ENCODE results near the gene NEU3.
"Not testable (repeated sequence)": the region's sequence is repeated elsewhere in the genome, so short reads cannot be mapped to it uniquely, and the experiment has no call there.

The NEU3 gene

DNA sequence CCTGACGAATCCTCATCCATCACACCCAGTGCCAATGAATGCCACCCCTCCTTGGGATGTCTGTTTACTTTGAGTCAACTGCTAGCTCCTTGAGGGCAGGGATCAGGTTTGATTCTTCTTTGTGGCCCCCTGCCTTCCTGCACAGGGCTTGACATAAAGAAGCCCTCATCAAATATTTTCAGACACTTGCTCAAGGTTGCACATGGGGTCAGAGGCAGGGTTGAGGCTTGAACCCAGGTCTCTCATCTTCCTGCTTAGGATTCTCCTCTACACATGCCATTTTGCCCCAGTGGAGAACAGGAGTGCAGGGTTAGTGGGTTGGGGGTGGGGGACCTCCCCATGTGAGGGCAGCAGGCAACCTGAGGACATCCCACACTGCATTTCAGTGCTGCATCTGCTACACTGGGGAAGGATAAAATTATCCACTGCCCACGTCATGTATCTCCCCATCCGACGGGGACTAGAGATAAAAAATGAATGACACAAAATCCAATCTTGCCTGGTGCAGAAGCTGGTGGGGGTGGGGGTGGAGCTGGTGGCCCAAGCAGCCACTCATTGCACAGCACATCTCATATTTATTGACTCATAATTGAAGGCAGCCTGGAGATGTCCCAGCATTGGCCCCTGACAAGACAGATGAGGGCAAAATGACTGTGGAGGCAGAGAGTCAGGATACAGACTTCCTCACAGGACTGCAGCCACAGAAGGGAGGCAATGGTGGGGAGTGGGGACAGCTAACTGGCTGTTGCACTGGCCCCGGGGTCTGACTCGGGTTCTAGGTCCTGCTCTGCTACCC is 41.3 kb downstream of the NEU3 start:
- no peak overlapping the region for H3K27ac ChIP-seq (ENCODE audit: low read depth, low read length, severe bottlenecking)
- peaks cover 8% of the 10 kb centered on the region for H3K4me1 ChIP-seq (ENCODE audit: control insufficient read depth, insufficient read depth, low read length, poor library complexity, severe bottlenecking)
- H3K9me3 ChIP-seq (ENCODE audit: control insufficient read depth, low read length) = no peaks in the 10 kb centered on the region
- H3K4me3 ChIP-seq (ENCODE audit: extremely low read depth, insufficient read depth, low read length, poor library complexity, severe bottlenecking) = no peak overlapping the region
- H3K36me3 ChIP-seq (ENCODE audit: control insufficient read depth, insufficient read depth, low read length) = no peaks in the 10 kb centered on the region
- WGBS, 2 experiments (ENCODE audit: insufficient coverage in 2 of 2) = 71 to 86% methylated on average over 1 of the region's 6 CpGs

DNA sequence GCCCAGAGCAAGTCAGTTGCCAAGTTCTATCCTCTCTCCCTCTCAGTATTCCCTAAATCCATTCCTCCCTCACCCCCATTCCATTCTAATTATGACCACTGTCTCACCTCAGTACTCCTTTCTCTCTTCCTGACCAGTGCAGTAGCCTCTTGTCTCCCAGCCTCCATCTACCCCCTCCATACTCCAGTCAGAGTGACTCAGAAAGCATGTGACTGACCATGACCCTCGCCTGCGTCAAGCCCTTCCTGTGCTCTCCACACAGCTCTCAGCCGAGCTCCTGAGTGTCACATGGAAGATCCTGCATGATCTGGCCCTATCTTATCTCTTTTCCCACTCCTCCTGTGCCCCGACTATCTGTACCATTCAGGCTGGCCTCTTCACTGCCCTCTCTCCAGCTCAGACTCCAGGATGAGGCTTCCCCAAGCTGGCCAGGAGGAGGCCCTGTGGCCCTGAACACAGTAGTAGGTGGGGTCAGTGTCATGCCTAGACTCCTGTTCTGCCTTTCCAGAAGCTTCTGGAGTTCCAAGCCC is 42.6 kb downstream of the NEU3 start:
- Histone ChIP-seq H3K4me3 (ENCODE audit: extremely low read depth, insufficient read depth, low read length, poor library complexity, severe bottlenecking) (no peak overlapping the region), H3K36me3 (ENCODE audit: control insufficient read depth, insufficient read depth, low read length) (no peaks in the 10 kb centered on the region), H3K9me3 (ENCODE audit: control insufficient read depth, low read length) (no peaks in the 10 kb centered on the region), H3K4me1 (ENCODE audit: control insufficient read depth, insufficient read depth, low read length, poor library complexity, severe bottlenecking) (peaks cover 8% of the 10 kb centered on the region), H3K27ac (ENCODE audit: low read depth, low read length, severe bottlenecking) (no peak overlapping the region)
- 55 to 85% methylated on average over 4 of the region's 4 CpGs for WGBS, 2 experiments (ENCODE audit: insufficient coverage in 2 of 2)

DNA sequence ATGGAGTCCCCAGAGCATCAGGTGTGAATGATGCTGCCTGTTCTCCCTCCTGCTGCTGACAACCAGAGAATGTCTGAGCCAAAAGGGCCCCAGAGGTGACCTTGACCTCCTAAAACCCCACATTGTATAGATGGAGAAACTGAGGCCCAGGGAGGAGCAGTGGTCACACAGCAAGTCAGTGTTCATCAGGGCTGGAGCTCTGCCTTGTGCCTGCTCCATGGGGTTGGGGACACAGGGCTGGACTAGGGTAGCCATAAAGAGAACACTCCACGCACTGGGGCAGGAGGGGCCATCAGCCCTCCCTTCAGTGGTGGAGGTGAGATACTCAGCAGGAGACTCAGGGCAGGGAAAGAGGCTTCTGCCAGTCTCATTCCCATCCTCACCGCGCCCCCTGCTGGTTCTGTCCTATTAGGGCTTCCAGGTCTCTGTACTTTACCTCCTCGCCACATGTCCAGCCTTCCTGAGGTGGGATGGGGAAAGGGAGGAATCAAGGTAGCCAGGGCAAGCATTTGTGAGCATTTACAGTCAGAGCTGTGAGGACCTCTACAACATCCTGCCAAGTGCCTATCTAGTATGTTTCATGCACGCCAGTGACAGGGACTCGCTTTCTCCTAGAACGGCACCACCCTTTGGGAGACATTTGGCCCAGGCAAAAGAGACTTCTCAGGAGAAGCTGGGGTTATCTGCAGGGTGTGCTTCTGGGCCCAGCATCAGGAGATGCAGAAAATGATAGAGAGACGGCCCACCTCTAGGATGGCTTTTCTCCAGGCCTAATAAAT is 43.2 kb downstream of the NEU3 start:
- H3K4me3 ChIP-seq (ENCODE audit: extremely low read depth, insufficient read depth, low read length, poor library complexity, severe bottlenecking) = no peak overlapping the region
- no peak overlapping the region for H3K27ac ChIP-seq (ENCODE audit: low read depth, low read length, severe bottlenecking)
- H3K4me1 ChIP-seq (ENCODE audit: control insufficient read depth, insufficient read depth, low read length, poor library complexity, severe bottlenecking) = peaks cover 8% of the 10 kb centered on the region
- no peaks in the 10 kb centered on the region for H3K36me3 ChIP-seq (ENCODE audit: control insufficient read depth, insufficient read depth, low read length)
- WGBS, 2 experiments (ENCODE audit: insufficient coverage in 2 of 2) = 84 to 86% methylated on average over 5 of the region's 8 CpGs
- no peaks in the 10 kb centered on the region for H3K9me3 ChIP-seq (ENCODE audit: control insufficient read depth, low read length)

DNA sequence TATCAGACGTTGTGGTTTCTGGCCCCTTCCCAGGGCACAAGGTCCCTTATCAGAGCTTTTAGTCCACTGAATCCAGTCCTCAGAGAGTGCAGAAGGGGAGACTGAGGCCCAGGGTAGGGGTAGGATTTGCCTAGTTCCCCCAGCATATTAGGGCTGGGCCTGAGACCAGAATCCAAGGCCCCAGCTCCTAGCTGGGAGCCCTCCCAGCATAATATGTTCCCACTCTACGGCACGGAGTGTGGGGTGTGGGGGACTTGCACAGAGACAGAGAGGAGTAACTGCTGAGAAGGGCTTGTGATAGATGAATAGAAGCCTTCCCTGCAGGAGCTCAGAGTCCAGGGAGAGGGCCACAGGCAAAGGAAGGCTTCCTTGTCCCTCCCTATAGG is 43.8 kb downstream of the NEU3 start:
- H3K27ac ChIP-seq (ENCODE audit: low read depth, low read length, severe bottlenecking) = no peak overlapping the region
- peaks cover 8% of the 10 kb centered on the region for H3K4me1 ChIP-seq (ENCODE audit: control insufficient read depth, insufficient read depth, low read length, poor library complexity, severe bottlenecking)
- no peaks in the 10 kb centered on the region for H3K36me3 ChIP-seq (ENCODE audit: control insufficient read depth, insufficient read depth, low read length)
- H3K4me3 ChIP-seq (ENCODE audit: extremely low read depth, insufficient read depth, low read length, poor library complexity, severe bottlenecking) = no peak overlapping the region
- WGBS, 2 experiments (ENCODE audit: insufficient coverage in 2 of 2) = 100% methylated on average over 1 to 2 of the region's 3 CpGs
- H3K9me3 ChIP-seq (ENCODE audit: control insufficient read depth, low read length) = no peaks in the 10 kb centered on the region

DNA sequence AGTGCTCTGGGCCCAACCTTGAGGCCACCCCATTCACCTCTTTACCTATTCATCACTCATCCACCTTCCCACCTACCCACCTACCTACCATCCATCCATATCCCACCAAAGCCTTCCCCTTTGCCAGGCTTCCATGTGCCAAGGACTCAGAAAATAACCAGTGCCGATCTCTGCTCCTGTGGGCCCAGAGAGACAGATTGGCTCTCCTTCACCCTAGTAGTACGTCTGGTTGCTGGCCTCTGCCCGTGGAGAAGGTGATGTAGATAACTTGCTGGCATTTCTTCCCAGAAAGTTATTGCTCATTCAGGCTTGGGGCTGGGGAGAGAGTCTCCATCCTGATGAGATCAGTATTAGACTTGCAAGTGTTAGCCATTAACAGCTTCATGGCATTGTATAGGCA is 45.2 kb downstream of the NEU3 start:
- H3K4me1 ChIP-seq (ENCODE audit: control insufficient read depth, insufficient read depth, low read length, poor library complexity, severe bottlenecking) = peaks cover 8% of the 10 kb centered on the region
- H3K9me3 ChIP-seq (ENCODE audit: control insufficient read depth, low read length) = no peaks in the 10 kb centered on the region
- WGBS, 2 experiments (ENCODE audit: insufficient coverage in 2 of 2) = 90 to 97% methylated on average over 2 to 3 of the region's 3 CpGs
- no peaks in the 10 kb centered on the region for H3K36me3 ChIP-seq (ENCODE audit: control insufficient read depth, insufficient read depth, low read length)
- no peak overlapping the region for H3K4me3 ChIP-seq (ENCODE audit: extremely low read depth, insufficient read depth, low read length, poor library complexity, severe bottlenecking)
- no peak overlapping the region for H3K27ac ChIP-seq (ENCODE audit: low read depth, low read length, severe bottlenecking)

DNA sequence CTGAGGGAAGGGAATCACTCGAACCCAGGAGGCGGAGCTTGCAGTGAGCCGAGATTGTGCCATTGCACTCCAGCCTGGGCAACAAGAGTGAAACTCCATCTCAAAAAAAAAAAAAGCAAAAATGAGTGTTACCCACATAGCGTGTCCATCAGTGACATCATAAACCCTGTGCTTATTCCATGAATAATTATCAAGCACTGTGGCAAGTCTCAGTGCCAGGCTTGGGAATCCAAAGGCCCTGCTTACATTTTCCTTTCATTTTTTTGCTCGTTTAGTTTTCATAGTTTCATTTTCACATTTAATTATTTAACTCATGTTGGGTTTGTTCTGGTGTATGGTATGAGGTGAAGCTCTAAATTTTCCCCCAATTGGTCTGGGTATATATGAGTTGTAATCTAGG is 46.5 kb downstream of the NEU3 start:
- Histone ChIP-seq H3K4me1 (ENCODE audit: control insufficient read depth, insufficient read depth, low read length, poor library complexity, severe bottlenecking) (peaks cover 8% of the 10 kb centered on the region), H3K27ac (ENCODE audit: low read depth, low read length, severe bottlenecking) (no peak overlapping the region), H3K4me3 (ENCODE audit: extremely low read depth, insufficient read depth, low read length, poor library complexity, severe bottlenecking) (no peak overlapping the region), H3K36me3 (ENCODE audit: control insufficient read depth, insufficient read depth, low read length) (no peaks in the 10 kb centered on the region), H3K9me3 (ENCODE audit: control insufficient read depth, low read length) (no peaks in the 10 kb centered on the region)
- WGBS, 2 experiments (ENCODE audit: insufficient coverage in 2 of 2) = 95% methylated on average over 4 of the region's 5 CpGs

DNA sequence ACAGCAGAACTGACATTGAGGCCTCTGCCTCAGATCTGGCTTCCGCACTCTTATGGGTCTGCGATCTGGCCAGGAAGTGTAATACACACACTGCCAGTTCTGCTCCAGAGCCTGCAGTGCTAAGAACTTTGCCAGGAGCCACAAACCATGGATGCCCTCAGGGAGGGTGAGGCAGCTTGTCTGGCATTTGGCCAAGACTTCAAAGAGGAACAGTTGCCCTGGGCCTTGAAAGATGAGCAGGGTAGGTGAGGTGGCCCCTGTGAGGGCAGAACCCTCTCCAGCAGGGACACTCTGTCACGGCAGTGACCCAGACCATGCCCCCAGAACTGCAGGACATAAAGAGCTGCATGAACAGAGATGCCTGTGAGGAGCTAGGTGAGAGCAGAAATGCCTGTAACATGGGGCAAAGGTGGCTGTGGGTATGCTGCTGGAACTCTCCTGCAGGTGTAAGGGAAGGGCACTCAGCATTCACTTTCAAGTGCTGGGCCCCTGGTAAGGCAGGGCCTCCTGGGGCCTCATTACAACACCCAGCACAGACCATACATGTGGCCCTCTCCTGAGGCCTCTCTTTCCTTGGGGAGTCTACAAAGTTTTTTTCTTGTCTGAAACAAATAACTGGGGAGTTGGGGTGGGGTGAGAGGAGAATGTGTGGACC is 47.3 kb downstream of the NEU3 start:
- H3K4me3 ChIP-seq (ENCODE audit: extremely low read depth, insufficient read depth, low read length, poor library complexity, severe bottlenecking) = no peak overlapping the region
- H3K27ac ChIP-seq (ENCODE audit: low read depth, low read length, severe bottlenecking) = no peak overlapping the region
- no peaks in the 10 kb centered on the region for H3K9me3 ChIP-seq (ENCODE audit: control insufficient read depth, low read length)
- 90 to 100% methylated on average over 3 of the region's 3 CpGs for WGBS, 2 experiments (ENCODE audit: insufficient coverage in 2 of 2)
- peaks cover 6% of the 10 kb centered on the region for H3K4me1 ChIP-seq (ENCODE audit: control insufficient read depth, insufficient read depth, low read length, poor library complexity, severe bottlenecking)
- no peaks in the 10 kb centered on the region for H3K36me3 ChIP-seq (ENCODE audit: control insufficient read depth, insufficient read depth, low read length)

GRCh38 chr11:75040167-75040770 is 51.5 kb downstream of the NEU3 start:
- Histone ChIP-seq H3K27ac (ENCODE audit: low read depth, low read length, severe bottlenecking) (no peak overlapping the region), H3K36me3 (ENCODE audit: control insufficient read depth, insufficient read depth, low read length) (no peaks in the 10 kb centered on the region), H3K4me1 (ENCODE audit: control insufficient read depth, insufficient read depth, low read length, poor library complexity, severe bottlenecking) (peaks cover 1% of the 10 kb centered on the region), H3K9me3 (ENCODE audit: control insufficient read depth, low read length) (no peaks in the 10 kb centered on the region), H3K4me3 (ENCODE audit: extremely low read depth, insufficient read depth, low read length, poor library complexity, severe bottlenecking) (no peak overlapping the region)
- WGBS, 2 experiments (ENCODE audit: insufficient coverage in 2 of 2) = 86 to 88% methylated on average over 11 of the region's 11 CpGs

DNA sequence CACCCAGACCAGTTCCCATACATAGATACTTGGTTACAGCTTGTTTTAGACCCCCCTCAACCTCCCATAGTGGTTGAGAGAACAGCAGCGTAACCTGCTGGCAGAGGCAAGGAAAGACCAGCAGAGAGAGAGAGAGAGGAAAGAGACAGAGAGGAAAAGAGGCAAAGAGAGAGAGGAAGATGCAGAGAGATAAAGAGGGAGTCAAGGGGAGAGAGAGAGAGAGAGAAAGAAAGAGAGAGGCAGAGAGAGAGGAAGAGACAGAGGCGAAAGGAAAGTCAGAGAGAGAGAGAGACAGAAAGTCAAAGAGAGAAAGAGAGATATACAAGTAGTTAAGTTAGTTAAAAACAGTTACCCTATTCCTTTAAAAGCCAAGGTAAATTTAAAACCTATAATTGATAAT is 52.5 kb downstream of the NEU3 start:
- no peaks in the 10 kb centered on the region for H3K36me3 ChIP-seq (ENCODE audit: control insufficient read depth, insufficient read depth, low read length)
- H3K27ac ChIP-seq (ENCODE audit: low read depth, low read length, severe bottlenecking) = no peak overlapping the region
- H3K4me3 ChIP-seq (ENCODE audit: extremely low read depth, insufficient read depth, low read length, poor library complexity, severe bottlenecking) = no peak overlapping the region
- H3K9me3 ChIP-seq (ENCODE audit: control insufficient read depth, low read length) = no peaks in the 10 kb centered on the region
- 67% methylated on average over 1 of the region's 2 CpGs; no CpG with 5 or more reads in 1 of the 2 experiments for WGBS, 2 experiments (ENCODE audit: insufficient coverage in 2 of 2)
- peaks cover 5% of the 10 kb centered on the region for H3K4me1 ChIP-seq (ENCODE audit: control insufficient read depth, insufficient read depth, low read length, poor library complexity, severe bottlenecking)

GRCh38 chr11:75041821-75042220 is 53.1 kb downstream of the NEU3 start:
- not testable (repeated sequence) for H3K9me3 ChIP-seq (ENCODE audit: control insufficient read depth, low read length); H3K36me3 ChIP-seq (ENCODE audit: control insufficient read depth, insufficient read depth, low read length); H3K27ac ChIP-seq (ENCODE audit: low read depth, low read length, severe bottlenecking); H3K4me1 ChIP-seq (ENCODE audit: control insufficient read depth, insufficient read depth, low read length, poor library complexity, severe bottlenecking); H3K4me3 ChIP-seq (ENCODE audit: extremely low read depth, insufficient read depth, low read length, poor library complexity, severe bottlenecking)
- no CpG with 5 or more reads among the region's 3 CpGs for WGBS, 2 experiments (ENCODE audit: insufficient coverage in 2 of 2)

All from mesodermal cell (in vitro differentiated cells).